Aorta (tissue), 5 donors: ENCODE data around the gene TLCD4. TPM values are rescaled to one million over a fixed set of nuclear protein-coding genes. Genes with fewer than 3 reads are reported as not detected.

Source experiments
- ATAC-seq: fragments of 200-7000 bp; cut with Tn5 transposase; one replicate; pipeline ENCODE4 v1.9.1; 2022; ENCODE audit warnings: moderate library complexity; ENCODE audit not compliant: low FRiP score
- DNase-seq, 2 donors: peaks; one replicate each; pipeline ENCODE4 v3.0.0-alpha.2; 2020
- H3K27ac ChIP-seq, 2 donors: one replicate each; pipeline ENCODE4 v1.5.1; 2013; ENCODE audit warnings: low read length in 2 of 2, mild to moderate bottlenecking in 2 of 2, moderate library complexity in 2 of 2, control low read depth in 1 of 2, inconsistent platforms in 1 of 2, low read depth in 1 of 2
- H3K27me3 ChIP-seq, 2 donors: one replicate each; pipeline ENCODE4 v1.6.1; 2013; ENCODE audit warnings: control low read depth in 1 of 2, low read length in 1 of 2, mild to moderate bottlenecking in 1 of 2, moderate library complexity in 1 of 2; ENCODE audit not compliant: insufficient read depth in 2 of 2, control insufficient read depth in 1 of 2
- H3K36me3 ChIP-seq, 2 donors: one replicate each; pipeline ENCODE4 v1.6.1; 2013; ENCODE audit warnings: control low read depth in 1 of 2, low read length in 1 of 2, mild to moderate bottlenecking in 1 of 2; ENCODE audit not compliant: insufficient read depth in 2 of 2, control insufficient read depth in 1 of 2
- H3K4me1 ChIP-seq, 2 donors: one replicate each; pipeline ENCODE4 v1.6.1; 2013; ENCODE audit warnings: low read length in 2 of 2, control low read depth in 1 of 2, mild to moderate bottlenecking in 1 of 2, moderate library complexity in 1 of 2; ENCODE audit not compliant: insufficient read depth in 2 of 2, control insufficient read depth in 1 of 2
- H3K4me3 ChIP-seq, 2 donors: one replicate each; pipeline ENCODE4 v1.5.1; 2013; ENCODE audit warnings: low read length in 2 of 2, control low read depth in 1 of 2, mild to moderate bottlenecking in 1 of 2
- H3K9me3 ChIP-seq: one replicate; pipeline ENCODE4 v1.6.1; 2013; ENCODE audit warnings: mild to moderate bottlenecking, low read length; ENCODE audit not compliant: control insufficient read depth
- WGBS, 2 donors: extraction: QIAGEN DNeasy Blood & Tissue Kit; methylation state at CpG; one replicate each; pipeline ENCODE4 v1.1.7; 2013; 5-methylcytosine and 5-hydroxymethylcytosine counted together
- intact Hi-C, 2 donors: fragments of 100-400 bp; cut with DNase I; formaldehyde crosslinking; loops; one replicate each; pipeline versions ENCODE4 v1.14.2 to v1.15.0; 2022
- polyA plus RNA-seq, 2 donors: library from polyadenylated mRNA; stranded (reverse); fragments of 200-250 nt; gene quantifications; one replicate each; pipeline ENCODE4 v1.2.3, GENCODE V29; 2013
- total RNA-seq, 2 donors: library from RNA; stranded (reverse); fragmentation: NEBNext Ultra II Directional; extraction: Animal tissue kit (Norgen Biotek cat#: 25700); gene quantifications; one replicate each; pipeline ENCODE4 v1.2.1, GENCODE V29; 2021
- donor health status: healthy with polysubstance abuse.
- donor health status: Bipolar disorder and iron deficiency.
- donor health status: DM: no; HTN: no; CAD: no.
- donor health status: DM: no; HTN: no; CAD: no.
- donor health status: DM: yes; HTN: yes; CAD: no.

The TLCD4 gene
- total and polyA plus RNA-seq, 4 donors = 2.7 to 17.3 (median 7.4) TPM

DNA sequence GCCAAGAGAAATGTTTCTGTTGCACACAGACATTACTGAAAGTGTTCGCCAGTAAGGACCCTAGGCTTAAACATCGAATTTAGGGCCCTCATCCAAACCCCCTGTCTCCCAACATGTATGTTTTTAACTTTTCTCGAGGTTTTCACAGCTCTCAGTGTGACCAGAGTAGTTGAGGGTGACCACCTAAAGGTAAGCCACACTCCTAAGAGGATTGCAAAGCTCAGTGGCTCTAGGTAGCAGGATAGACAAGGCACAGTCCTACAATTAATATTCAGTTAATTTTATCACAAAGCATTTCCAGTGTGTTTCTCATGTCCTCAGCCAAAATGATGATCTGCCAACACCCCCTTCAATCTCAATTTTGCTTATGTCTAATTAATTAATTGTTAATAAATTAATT is 43.7 kb upstream of the TLCD4 start:
- intact Hi-C loops = loop anchor here in 1 of 2 donors (5.0 kb wide), 1 partner anchor 44 kb away; the partner anchor contains the start of gene TLCD4
- Histone ChIP-seq H3K27ac (peak overlapping the region in 1 of 2 donors; percentile 92), H3K4me3 (peak overlapping the region; percentile 58 to 97), H3K27me3 (no peaks in the 10 kb centered on the region), H3K9me3 (no peaks in the 10 kb centered on the region), H3K4me1 (no peaks in the 10 kb centered on the region), H3K36me3 (no peaks in the 10 kb centered on the region)
- ATAC-seq (no peak), DNase-seq (no peak)
- 2% methylated on average over 3 of the region's 3 CpGs for WGBS, 2 donors

DNA sequence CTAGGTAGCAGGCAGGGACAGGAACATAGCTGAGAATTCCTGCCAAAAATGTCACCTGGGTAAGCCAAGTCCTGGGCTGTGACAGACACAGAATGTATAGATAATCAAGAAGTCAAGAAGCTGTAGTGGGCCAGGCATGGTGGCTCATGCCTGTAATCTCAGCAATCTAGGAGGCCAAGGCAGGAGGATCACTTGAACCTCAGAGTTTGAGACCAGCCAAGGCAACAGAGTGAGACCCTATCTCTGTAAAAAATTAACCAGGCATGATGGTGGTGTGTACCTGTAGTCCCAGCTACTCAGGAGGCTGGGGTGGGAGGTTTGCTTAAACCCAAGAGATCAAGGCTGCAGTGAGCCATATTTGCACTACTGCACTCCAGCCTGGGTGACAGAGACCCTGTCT is 41.1 kb upstream of the TLCD4 start:
- Histone ChIP-seq H3K4me3 (no peak overlapping the region), H3K27me3 (no peaks in the 10 kb centered on the region), H3K27ac (no peak overlapping the region), H3K4me1 (no peaks in the 10 kb centered on the region), H3K36me3 (no peaks in the 10 kb centered on the region), H3K9me3 (no peaks in the 10 kb centered on the region)
- DNase-seq (no peak), ATAC-seq (no peak)
- intact Hi-C loops = loop anchor here in 1 of 2 donors (5.0 kb wide), 1 partner anchor 41 kb away; the partner anchor contains the start of gene TLCD4

DNA sequence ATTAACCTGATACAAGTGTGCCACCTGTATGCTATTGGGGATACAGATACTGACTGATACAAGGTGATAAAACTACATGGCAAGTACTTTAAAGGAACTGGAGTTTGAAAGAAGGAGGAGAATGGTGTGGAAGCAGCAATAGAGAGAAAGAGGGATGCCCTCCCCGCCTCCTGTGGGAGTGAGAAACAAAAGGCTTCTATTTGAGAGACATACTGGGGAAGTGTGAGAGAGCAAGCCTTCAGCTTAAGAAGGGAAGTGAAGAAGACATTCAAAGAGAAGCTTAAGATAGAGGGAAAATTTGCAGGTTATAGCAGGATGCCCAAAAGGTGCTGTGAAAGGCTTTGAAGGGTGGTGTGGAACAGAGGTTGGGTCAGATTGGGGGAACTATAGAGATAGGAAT is 36.7 kb upstream of the TLCD4 start:
- intact Hi-C loops = loop anchor here in 1 of 2 donors (10.0 kb wide), 1 partner anchor 154 kb away; the partner anchor contains the start of gene RWDD3

DNA sequence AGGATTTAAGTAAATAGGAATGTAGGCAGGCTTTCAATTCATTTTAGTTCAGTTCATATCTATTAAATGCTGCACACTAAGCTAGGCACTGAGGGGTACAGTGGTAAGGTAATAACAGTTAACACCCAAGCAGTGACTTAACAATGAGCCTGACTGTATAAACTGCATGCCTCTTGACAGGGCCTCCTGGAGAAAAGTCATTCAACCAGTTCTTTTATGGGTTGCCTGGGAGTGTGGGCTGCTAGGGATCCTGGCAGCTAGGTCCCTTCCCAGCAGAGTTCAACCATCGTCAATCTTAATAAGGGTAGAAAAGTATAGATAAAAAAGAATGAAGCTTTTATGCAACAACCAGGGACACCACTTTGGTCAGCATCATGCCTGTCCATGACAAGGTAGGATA is 36.3 kb upstream of the TLCD4 start:
- Histone ChIP-seq H3K4me3 (no peak overlapping the region), H3K27ac (no peak overlapping the region), H3K9me3 (no peaks in the 10 kb centered on the region), H3K4me1 (no peaks in the 10 kb centered on the region), H3K36me3 (no peaks in the 10 kb centered on the region), H3K27me3 (no peaks in the 10 kb centered on the region)
- intact Hi-C loops = loop anchor here in 1 of 2 donors (10.0 kb wide), 1 partner anchor 154 kb away; the partner anchor contains the start of gene RWDD3
- ATAC-seq (no peak), DNase-seq (no peak)
- WGBS, 2 donors = 85 to 89% methylated on average over 1 of the region's 1 CpG

More for the DNA sequence above, 36.7 kb upstream of the TLCD4 start:
- no peaks in the 10 kb centered on the region for H3K27me3 ChIP-seq
- H3K4me1 ChIP-seq = no peaks in the 10 kb centered on the region
- H3K4me3 ChIP-seq = no peak overlapping the region
- 93 to 100% methylated on average over 1 of the region's 1 CpG for WGBS, 2 donors
- no peak for DNase-seq
- no peak for ATAC-seq
- H3K27ac ChIP-seq = no peak overlapping the region
- H3K9me3 ChIP-seq = no peaks in the 10 kb centered on the region
- no peaks in the 10 kb centered on the region for H3K36me3 ChIP-seq

DNA sequence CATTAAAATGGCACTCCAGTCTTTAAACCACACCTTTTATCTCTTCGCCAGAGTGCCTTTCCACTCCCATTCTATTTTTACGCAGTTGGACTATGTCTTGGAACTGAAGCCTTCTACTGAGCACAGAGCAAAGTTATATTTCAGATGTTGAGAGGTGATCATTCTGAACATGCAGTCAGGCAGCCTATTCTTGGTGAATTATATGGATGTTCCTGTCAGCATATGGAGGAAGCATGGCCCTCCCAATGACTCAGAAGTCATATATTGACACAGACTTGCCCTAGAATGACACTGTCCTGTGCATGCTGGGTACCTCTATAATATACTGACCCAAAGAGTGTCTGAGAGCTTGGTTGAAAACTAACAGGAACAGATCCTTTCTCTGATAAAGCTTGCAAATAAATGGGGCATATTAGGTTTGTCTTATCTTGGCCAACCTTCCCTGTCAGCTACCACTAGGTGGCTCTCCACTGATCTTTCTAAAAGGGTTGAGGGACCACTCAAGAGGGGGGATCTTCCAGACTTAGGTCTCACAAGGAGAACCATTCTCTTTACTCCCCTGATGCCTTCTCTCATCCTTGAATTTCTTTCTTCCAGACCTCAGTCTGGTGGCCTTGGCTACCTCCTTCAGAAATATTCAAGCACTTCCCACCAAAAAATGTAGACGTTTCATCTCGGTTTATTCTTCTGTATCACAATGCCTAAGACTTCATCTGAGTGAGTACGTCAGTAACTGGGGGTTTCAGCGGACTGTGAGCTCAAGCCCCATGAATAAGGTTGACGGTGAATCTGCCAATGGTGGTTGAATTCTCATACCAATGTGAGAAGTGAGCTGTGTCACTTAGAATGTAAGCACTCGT is 32.6 kb upstream of the TLCD4 start:
- peaks cover 0 to 8% of the 10 kb centered on the region in 2 donors for H3K4me1 ChIP-seq
- H3K4me3 ChIP-seq = no peak overlapping the region
- H3K27me3 ChIP-seq = no peaks in the 10 kb centered on the region
- no peaks in the 10 kb centered on the region for H3K36me3 ChIP-seq
- intact Hi-C loops = loop anchor here (5.0 to 10.0 kb wide), 2 partner anchors 148 to 150 kb away; partner anchors contain the start of gene RWDD3 (in 2 of the 2)
- DNase-seq (no peak), ATAC-seq (no peak)
- peak overlapping the region in 1 of 2 donors; percentile 25 for H3K27ac ChIP-seq
- H3K9me3 ChIP-seq = no peaks in the 10 kb centered on the region
- 62% methylated on average over 8 of the region's 8 CpGs for WGBS, 2 donors

DNA sequence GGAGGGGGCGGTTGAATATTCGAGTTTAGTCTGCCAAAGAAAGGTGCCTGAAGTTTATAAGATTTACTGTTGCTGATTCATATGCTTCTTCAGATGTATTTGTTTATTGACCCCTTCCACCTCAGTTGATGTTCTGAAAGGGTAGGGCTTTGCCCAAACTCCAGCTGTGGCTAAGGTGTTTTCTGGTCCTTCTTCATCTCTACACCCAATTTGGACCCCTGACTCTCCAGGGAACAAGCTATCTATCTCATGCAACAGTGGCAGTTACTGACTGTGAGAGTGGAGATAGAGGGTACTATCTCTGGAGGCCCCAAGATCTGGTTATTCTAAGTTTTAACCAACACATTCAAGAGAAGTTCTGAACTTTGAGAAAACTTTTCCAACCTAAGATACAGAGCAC is 31.8 kb upstream of the TLCD4 start:
- no peak for ATAC-seq
- no peak overlapping the region for H3K27ac ChIP-seq
- intact Hi-C loops = loop anchor here (5.0 to 10.0 kb wide), 2 partner anchors 147 to 149 kb away; partner anchors contain the start of gene RWDD3 (in 2 of the 2)

DNA sequence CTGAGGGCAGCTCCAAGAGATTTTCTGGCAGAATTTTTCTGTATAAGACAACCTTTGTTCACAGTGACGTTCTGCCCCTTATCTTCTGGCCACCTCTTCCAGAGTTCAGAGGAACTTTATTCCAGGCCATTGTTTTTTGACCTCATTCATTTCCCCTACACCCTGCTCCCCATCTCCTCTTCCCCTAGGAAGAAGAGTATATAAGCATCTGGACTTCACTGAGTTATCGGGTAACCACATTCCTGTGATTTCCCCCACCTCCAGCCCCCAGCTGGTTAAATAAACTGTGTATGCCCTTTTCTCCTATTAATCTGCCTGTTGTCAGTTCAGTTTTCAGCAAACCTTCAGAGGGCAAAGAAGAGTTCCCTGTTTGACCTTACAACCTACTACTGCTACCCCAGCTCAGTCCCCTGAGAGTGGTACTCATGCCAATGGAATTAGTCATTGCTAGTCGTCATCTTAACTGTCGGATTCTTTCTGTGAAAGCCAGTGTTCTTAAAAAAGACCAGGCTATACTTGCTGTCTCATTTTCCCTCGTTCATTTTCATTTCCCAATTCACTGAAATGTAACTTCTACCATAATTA is 30.1 kb upstream of the TLCD4 start:
- H3K36me3 ChIP-seq = no peaks in the 10 kb centered on the region
- peaks cover 0 to 8% of the 10 kb centered on the region in 2 donors for H3K4me1 ChIP-seq
- no peak for DNase-seq
- H3K9me3 ChIP-seq = no peaks in the 10 kb centered on the region
- H3K4me3 ChIP-seq = no peak overlapping the region
- H3K27ac ChIP-seq = peak overlapping the region in 1 of 2 donors; percentile 58
- 1 to 5% methylated on average over 5 of the region's 5 CpGs for WGBS, 2 donors
- no peaks in the 10 kb centered on the region for H3K27me3 ChIP-seq
- intact Hi-C loops = loop anchor here (1.0 to 10.0 kb wide), 3 partner anchors 31 to 148 kb away; partner anchors contain the start of gene RWDD3 (in 2 of the 2)
- ATAC-seq = peak; percentile 91

More for the DNA sequence above, 31.8 kb upstream of the TLCD4 start:
- Histone ChIP-seq H3K9me3 (no peaks in the 10 kb centered on the region), H3K27me3 (no peaks in the 10 kb centered on the region), H3K4me1 (peaks cover 0 to 8% of the 10 kb centered on the region in 2 donors), H3K36me3 (no peaks in the 10 kb centered on the region), H3K4me3 (no peak overlapping the region)
- DNase-seq = no peak
- WGBS, 2 donors = 29 to 30% methylated on average over 2 of the region's 2 CpGs

DNA sequence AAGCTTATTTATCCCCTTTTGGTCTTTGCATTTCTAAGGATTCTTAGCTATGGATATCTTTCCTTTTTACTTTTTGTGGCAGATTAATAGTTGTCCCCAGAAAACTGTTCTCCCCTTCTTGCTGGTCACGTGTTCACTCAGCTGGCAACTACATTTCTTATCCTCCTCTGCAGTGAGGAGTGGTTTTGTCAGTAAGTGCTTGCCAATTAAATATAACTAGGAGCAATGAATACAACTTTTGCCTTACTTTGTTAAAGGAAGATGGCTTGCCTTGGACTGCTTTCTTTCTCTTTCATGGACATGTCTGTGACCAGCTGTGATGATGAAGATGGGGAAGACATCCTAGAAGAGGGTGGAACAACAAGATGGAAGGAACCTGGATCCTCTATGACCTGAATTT is 28.9 kb upstream of the TLCD4 start:
- no peak overlapping the region for H3K4me3 ChIP-seq
- peak overlapping the region in 1 of 2 donors; percentile 67 for H3K27ac ChIP-seq
- no peaks in the 10 kb centered on the region for H3K9me3 ChIP-seq
- peaks cover 0 to 8% of the 10 kb centered on the region in 2 donors for H3K4me1 ChIP-seq
- no peaks in the 10 kb centered on the region for H3K36me3 ChIP-seq
- 16 to 35% methylated on average over 1 of the region's 1 CpG for WGBS, 2 donors
- H3K27me3 ChIP-seq = no peaks in the 10 kb centered on the region
- no peak for ATAC-seq
- DNase-seq = no peak
- intact Hi-C loops = loop anchor here (5.0 to 10.0 kb wide), 2 partner anchors 144 to 146 kb away; partner anchors contain the start of gene RWDD3 (in 2 of the 2)
